ENCODE measurements around the gene CPZ. TPM values are rescaled to one million over a fixed set of nuclear protein-coding genes. Genes with fewer than 3 reads are reported as not detected.

CPZ gene
- total RNA-seq, 2 experiments from 2014 or later = not detected

DNA sequence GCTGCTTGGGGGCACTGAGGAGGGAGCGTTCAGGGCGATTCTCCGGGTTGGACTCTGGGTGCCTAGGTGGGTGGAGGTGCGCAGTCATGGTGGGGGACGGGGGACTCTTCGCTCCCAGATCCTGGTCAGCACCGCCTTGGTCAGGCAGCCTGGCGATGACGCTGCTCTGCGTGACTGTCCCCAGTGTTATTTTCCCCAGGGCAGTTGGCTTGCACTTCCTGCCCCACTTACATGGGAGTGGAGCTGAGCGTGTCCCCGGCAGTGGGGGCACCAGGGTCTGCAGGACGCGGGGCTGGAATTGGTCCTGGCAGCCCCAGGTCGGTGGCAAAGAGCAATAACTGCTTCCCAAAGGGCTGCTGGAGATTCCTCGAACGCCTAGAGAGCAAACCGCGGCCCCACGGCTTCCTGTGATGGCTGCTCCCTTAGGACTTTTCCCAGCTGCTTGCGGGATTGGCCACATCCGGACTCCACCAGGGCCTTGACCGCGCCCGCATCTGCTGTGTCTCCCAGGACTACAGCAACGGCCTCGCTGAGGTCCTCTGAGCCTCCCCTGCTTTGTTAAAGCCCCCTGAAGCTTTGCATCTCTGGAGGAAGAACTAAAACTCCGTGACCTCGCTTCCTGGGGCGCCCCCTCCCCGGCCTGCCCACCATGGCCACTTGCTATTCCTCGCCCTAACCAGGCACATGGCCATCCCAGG lies 47.7 kb upstream of the CPZ start:
- CTCF ChIA-PET = no interaction called here
- intact Hi-C loops (cut with micrococcal nuclease) = no loop called here
- Mint-ChIP-seq H3K9me3 (no peaks in the 10 kb centered on the region), H3K36me3 (ENCODE audit: low read depth) (no peaks in the 10 kb centered on the region), H3K4me3 (no peak overlapping the region), H3K27ac (no peak overlapping the region), H3K4me1 (ENCODE audit: low read depth) (peaks cover 4% of the 10 kb centered on the region), H3K27me3 (no peaks in the 10 kb centered on the region)
- TF ChIP-seq, protein P1, sequence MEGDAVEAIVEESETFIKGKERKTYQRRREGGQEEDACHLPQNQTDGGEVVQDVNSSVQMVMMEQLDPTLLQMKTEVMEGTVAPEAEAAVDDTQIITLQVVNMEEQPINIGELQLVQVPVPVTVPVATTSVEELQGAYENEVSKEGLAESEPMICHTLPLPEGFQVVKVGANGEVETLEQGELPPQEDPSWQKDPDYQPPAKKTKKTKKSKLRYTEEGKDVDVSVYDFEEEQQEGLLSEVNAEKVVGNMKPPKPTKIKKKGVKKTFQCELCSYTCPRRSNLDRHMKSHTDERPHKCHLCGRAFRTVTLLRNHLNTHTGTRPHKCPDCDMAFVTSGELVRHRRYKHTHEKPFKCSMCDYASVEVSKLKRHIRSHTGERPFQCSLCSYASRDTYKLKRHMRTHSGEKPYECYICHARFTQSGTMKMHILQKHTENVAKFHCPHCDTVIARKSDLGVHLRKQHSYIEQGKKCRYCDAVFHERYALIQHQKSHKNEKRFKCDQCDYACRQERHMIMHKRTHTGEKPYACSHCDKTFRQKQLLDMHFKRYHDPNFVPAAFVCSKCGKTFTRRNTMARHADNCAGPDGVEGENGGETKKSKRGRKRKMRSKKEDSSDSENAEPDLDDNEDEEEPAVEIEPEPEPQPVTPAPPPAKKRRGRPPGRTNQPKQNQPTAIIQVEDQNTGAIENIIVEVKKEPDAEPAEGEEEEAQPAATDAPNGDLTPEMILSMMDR (IDR thresholded peaks at IDR 0.05) = no peak
- POLR2A ChIA-PET = no interaction called here
- DNase-seq = no peak
- ATAC-seq = no peak

DNA sequence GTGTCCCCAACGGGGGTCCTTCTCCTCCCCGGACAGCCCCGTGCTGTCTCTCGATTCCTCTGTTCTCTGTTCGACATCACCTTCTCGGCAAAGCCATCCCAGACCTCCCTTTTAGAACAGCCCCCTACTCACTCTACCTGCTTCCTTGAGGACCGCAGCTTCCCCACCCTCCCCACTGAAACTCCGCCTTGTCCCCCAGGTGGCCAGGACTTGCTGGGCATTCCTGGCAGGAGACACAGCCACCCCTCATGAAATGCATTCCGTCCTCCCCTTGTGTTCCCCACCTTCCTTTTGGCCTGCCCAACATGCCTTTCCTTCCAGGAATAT lies 47.2 kb upstream of the CPZ start:
- TF ChIP-seq, protein P1 (IDR thresholded peaks at IDR 0.05) = no peak
- no peak overlapping the region for H3K4me3 Mint-ChIP-seq
- intact Hi-C loops (cut with micrococcal nuclease) = no loop called here
- ATAC-seq (no peak), DNase-seq (no peak)
- no peak overlapping the region for H3K27ac Mint-ChIP-seq
- CTCF ChIA-PET = no interaction called here
- H3K4me1 Mint-ChIP-seq (ENCODE audit: low read depth) = no peaks in the 10 kb centered on the region
- H3K9me3 Mint-ChIP-seq = no peaks in the 10 kb centered on the region
- H3K27me3 Mint-ChIP-seq = no peaks in the 10 kb centered on the region
- POLR2A ChIA-PET = no interaction called here
- H3K36me3 Mint-ChIP-seq (ENCODE audit: low read depth) = no peaks in the 10 kb centered on the region

DNA sequence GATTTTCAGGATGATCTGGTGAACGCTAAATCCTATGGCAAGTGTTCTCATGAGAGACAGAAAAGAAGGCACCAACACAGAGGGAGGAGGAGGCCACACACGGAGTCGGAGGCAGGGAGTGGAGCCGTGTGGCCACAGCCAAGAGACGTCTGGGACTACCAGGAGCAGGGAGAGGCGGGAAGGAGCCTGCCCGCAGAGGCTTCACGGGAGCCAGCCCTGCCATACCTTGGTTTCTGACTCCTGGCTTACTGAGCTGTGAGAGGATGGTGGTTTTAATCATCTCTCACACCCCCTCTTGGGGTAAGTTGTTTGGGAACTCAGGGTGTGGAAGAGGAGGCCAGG lies 45.8 kb upstream of the CPZ start:
- intact Hi-C loops (cut with micrococcal nuclease) = no loop called here

DNA sequence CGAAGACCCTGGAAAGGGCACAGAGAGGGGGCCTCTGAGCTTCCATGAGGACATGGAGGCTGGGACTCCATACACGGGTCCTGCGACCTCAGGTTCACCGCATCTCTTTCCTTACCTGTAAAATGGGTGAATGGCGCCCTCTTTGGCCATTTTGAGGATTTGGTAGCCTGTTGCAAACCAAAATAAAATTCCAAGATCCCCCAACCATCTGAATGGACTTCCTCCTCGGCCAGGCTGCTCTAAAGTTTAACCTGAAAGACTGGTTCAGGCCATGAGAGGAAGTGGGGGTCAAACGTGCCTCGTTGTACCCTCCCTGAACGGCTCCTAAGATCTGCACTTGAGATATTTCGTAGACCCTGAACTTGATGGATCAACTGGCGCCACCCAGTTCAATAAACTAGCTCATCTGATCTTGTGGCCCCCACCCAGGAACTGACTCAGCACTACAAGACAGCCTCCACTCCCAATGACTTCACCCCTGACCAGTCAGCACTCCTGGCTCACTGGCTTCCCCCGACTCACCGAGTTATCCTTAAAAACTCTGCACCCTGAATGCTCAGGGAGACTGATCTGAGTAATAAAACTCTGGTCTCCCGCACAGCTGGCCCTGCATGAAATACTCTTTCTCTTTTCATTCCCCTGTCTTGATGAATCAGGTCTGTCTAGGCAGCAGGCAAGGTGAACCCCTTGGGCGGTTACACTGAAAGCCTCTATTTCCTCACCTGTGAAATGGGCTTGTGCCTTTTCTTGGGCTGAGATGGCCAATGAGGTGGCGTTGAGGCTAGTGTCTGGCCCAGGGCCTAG lies 45.3 kb upstream of the CPZ start:
- ChIA-PET POLR2A (no interaction called here), CTCF (interaction anchor here (0.9 to 1.5 kb wide), 3 partner anchors 12 to 79 kb away, joined by 3 to 7 read pairs (median 4); no protein-coding TSS in a partner anchor)
- intact Hi-C loops (cut with micrococcal nuclease) = no loop called here
- DNase-seq (peak; percentile 19), ATAC-seq (peak; percentile 24)
- TF ChIP-seq, protein P1 (IDR thresholded peaks at IDR 0.05) = peak; percentile 23
- Mint-ChIP-seq H3K4me1 (ENCODE audit: low read depth) (no peaks in the 10 kb centered on the region), H3K9me3 (no peaks in the 10 kb centered on the region), H3K27ac (no peak overlapping the region), H3K36me3 (ENCODE audit: low read depth) (no peaks in the 10 kb centered on the region), H3K27me3 (no peaks in the 10 kb centered on the region), H3K4me3 (no peak overlapping the region)

More for the DNA sequence above, 45.8 kb upstream of the CPZ start:
- no peaks in the 10 kb centered on the region for H3K4me1 Mint-ChIP-seq (ENCODE audit: low read depth)
- H3K27ac Mint-ChIP-seq = no peak overlapping the region
- ChIA-PET POLR2A (no interaction called here), CTCF (interaction anchor here (1.4 to 1.5 kb wide), 2 partner anchors 73 to 79 kb away, joined by 3 to 7 read pairs; no protein-coding TSS in a partner anchor)
- no peaks in the 10 kb centered on the region for H3K27me3 Mint-ChIP-seq
- ATAC-seq = no peak
- no peaks in the 10 kb centered on the region for H3K9me3 Mint-ChIP-seq
- DNase-seq = no peak
- TF ChIP-seq, protein P1 (IDR thresholded peaks at IDR 0.05) = no peak
- H3K4me3 Mint-ChIP-seq = no peak overlapping the region
- H3K36me3 Mint-ChIP-seq (ENCODE audit: low read depth) = no peaks in the 10 kb centered on the region

Measured in activated CD8-positive, alpha-beta T cell treated with anti-CD3 and anti-CD28 coated beads for 36 hours (primary cell).